SU-DHL-6 (cell line): ENCODE results near the gene TMEM163.

Source experiments
- CTCF ChIP-seq: fragments of 200-600 bp; sonication (generic); IDR thresholded peaks from one replicate; pipeline ENCODE4 v1.5.1; 2017; ENCODE audit warnings: antibody characterized with exemption, mild to moderate bottlenecking, low read length, moderate library complexity; ENCODE audit not compliant: insufficient read depth, poor library complexity, severe bottlenecking
- EZH2phosphoT487 ChIP-seq: fragments of 200-600 bp; sonication (generic), shearing (Covaris generic); conservative IDR thresholded peaks from 2 replicates; pipeline ENCODE4 v1.6.1; 2018; ENCODE audit warnings: mild to moderate bottlenecking, antibody characterized with exemption, low read length, moderate library complexity, mixed read lengths

GRCh38 chr2:134536296-134536695 is 182.5 kb downstream of the TMEM163 start:
- TF ChIP-seq CTCF: no peak
- TF ChIP-seq EZH2phosphoT487: no peak
